Neural cell (in vitro differentiated cells): ENCODE results near the gene SPRYD4. TPM values are rescaled to one million over a fixed set of nuclear protein-coding genes. Genes with fewer than 3 reads are reported as not detected.

Experiments
- H2AFZ ChIP-seq: fragments of 200-600, 300-800 bp; sonication (generic), shearing (Covaris generic); 2 replicates; pipeline ENCODE4 v1.6.0; 2014; ENCODE audit warnings: low read depth, mild to moderate bottlenecking, antibody characterized with exemption, low read length, moderate library complexity
- H3F3A ChIP-seq: fragments of 200-600 bp; shearing (Covaris generic); 2 replicates; pipeline ENCODE4 v1.6.1; 2016; ENCODE audit warnings: mild to moderate bottlenecking, moderate library complexity, mixed read lengths, antibody characterized with exemption, low read length; ENCODE audit not compliant: insufficient read depth, poor library complexity, severe bottlenecking
- H3K27ac ChIP-seq: fragments of 200-600, 300-800 bp; sonication (generic), shearing (Covaris generic); 2 replicates; pipeline ENCODE4 v1.5.1; 2014; ENCODE audit warnings: mild to moderate bottlenecking, low read length, moderate library complexity
- H3K27me3 ChIP-seq: fragments of 300-800, 200-600 bp; sonication (generic), shearing (Covaris generic); 2 replicates; pipeline ENCODE4 v1.6.0; 2014; ENCODE audit warnings: mild to moderate bottlenecking, low read depth, low read length, moderate library complexity; ENCODE audit not compliant: insufficient read depth
- H3K36me3 ChIP-seq: fragments of 300-800, 200-600 bp; sonication (generic), shearing (Covaris generic); 2 replicates; pipeline ENCODE4 v1.5.1; 2014; ENCODE audit warnings: mild to moderate bottlenecking, antibody characterized with exemption, low read length, moderate library complexity; ENCODE audit not compliant: insufficient read depth
- H3K4me2 ChIP-seq: fragments of 300-800, 200-600 bp; sonication (generic), shearing (Covaris generic); 2 replicates; pipeline ENCODE4 v1.6.0; 2014; ENCODE audit warnings: mild to moderate bottlenecking, low read length
- H3K4me3 ChIP-seq: fragments of 300-800, 200-600 bp; sonication (generic), shearing (Covaris generic); 2 replicates; pipeline ENCODE4 v1.5.1; 2014; ENCODE audit warnings: mild to moderate bottlenecking, low read length, moderate library complexity
- H3K79me2 ChIP-seq: fragments of 200-600 bp; shearing (Covaris generic); replicated peaks from 2 replicates; pipeline ENCODE4 v1.6.0; 2014; ENCODE audit warnings: mild to moderate bottlenecking, low read length, moderate library complexity; ENCODE audit not compliant: insufficient read depth
- H3K9ac ChIP-seq: fragments of 300-800, 200-600 bp; sonication (generic), shearing (Covaris generic); 2 replicates; pipeline ENCODE4 v1.6.1; 2016; ENCODE audit warnings: mild to moderate bottlenecking, low read length, mixed read lengths
- H3K9me2 ChIP-seq: fragments of 200-600 bp; shearing (Covaris generic); 2 replicates; pipeline ENCODE4 v1.6.1; 2016; ENCODE audit warnings: mild to moderate bottlenecking, low read length, mixed read lengths; ENCODE audit not compliant: insufficient read depth
- H3K9me3 ChIP-seq: fragments of 200-600, 300-800 bp; sonication (generic), shearing (Covaris generic); 2 replicates; pipeline ENCODE4 v1.6.1; 2016; ENCODE audit warnings: mild to moderate bottlenecking, mixed run types, low read length, moderate library complexity, mixed read lengths
- H4K20me1 ChIP-seq: fragments of 200-600 bp; shearing (Covaris generic); 2 replicates; pipeline ENCODE4 v1.6.1; 2016; ENCODE audit warnings: mild to moderate bottlenecking, mixed run types; ENCODE audit not compliant: insufficient read depth
- CTCF ChIP-seq: fragments of 450-650 bp; IDR thresholded peaks from 2 replicates; pipeline ENCODE4 v1.5.1; 2014; ENCODE audit warnings: antibody characterized with exemption, mild to moderate bottlenecking, moderate library complexity; ENCODE audit not compliant: poor library complexity, severe bottlenecking
- EP300 ChIP-seq: fragments of 450-650 bp; conservative IDR thresholded peaks from 2 replicates; pipeline ENCODE4 v1.6.1; 2014; ENCODE audit warnings: antibody characterized with exemption, mild to moderate bottlenecking, moderate library complexity; ENCODE audit not compliant: poor library complexity, severe bottlenecking
- EZH2 ChIP-seq: fragments of 200-600, 300-800 bp; shearing (Covaris generic), sonication (generic); IDR thresholded peaks from 2 replicates; pipeline ENCODE4 v1.6.1; 2014; ENCODE audit warnings: antibody characterized with exemption, low read length, borderline replicate concordance, mild to moderate bottlenecking; ENCODE audit not compliant: insufficient read depth, poor library complexity, severe bottlenecking
- MXI1 ChIP-seq: fragments of 450-650 bp; conservative IDR thresholded peaks from 2 replicates; pipeline ENCODE4 v1.6.1; 2014; ENCODE audit warnings: antibody characterized with exemption, mild to moderate bottlenecking; ENCODE audit not compliant: poor library complexity, severe bottlenecking
- POLR2AphosphoS5 ChIP-seq: IDR thresholded peaks from 2 replicates; pipeline ENCODE4 v1.6.1; 2012
- RAD21 ChIP-seq: fragments of 450-650 bp; conservative IDR thresholded peaks from 2 replicates; pipeline ENCODE4 v1.6.1; 2014; ENCODE audit warnings: antibody characterized with exemption, mild to moderate bottlenecking, moderate library complexity
- REST ChIP-seq: IDR thresholded peaks from 2 replicates; pipeline ENCODE4 v1.6.1; 2012; ENCODE audit warnings: borderline replicate concordance
- SMC3 ChIP-seq: fragments of 450-650 bp; conservative IDR thresholded peaks from 2 replicates; pipeline ENCODE4 v1.6.1; 2014; ENCODE audit warnings: antibody characterized with exemption, mild to moderate bottlenecking, moderate library complexity; ENCODE audit not compliant: poor library complexity
- TAF1 ChIP-seq: IDR thresholded peaks from 2 replicates; pipeline ENCODE4 v1.6.1; 2012; ENCODE audit warnings: low read depth
- polyA plus RNA-seq: library from polyadenylated mRNA; depleted of rRNA; stranded (reverse); fragments of >200 nt; gene quantifications from 2 replicates; pipeline ENCODE4 v1.2.3, GENCODE V29; 2014

SPRYD4 gene
- polyA plus RNA-seq, 1 donor from 2014 or later, result 1.8 TPM

- no peaks in the 10 kb centered on the region for H4K20me1 ChIP-seq
- H3K9me3 ChIP-seq, result no peaks in the 10 kb centered on the region
- peak overlapping the region; percentile 72 for H3K4me3 ChIP-seq
- H2AFZ ChIP-seq, result peak overlapping the region; percentile 73
- peak overlapping the region; percentile 70 for H3K27ac ChIP-seq
- TF ChIP-seq CTCF (no peak), MXI1 (peak; percentile 3)
- H3K27me3 ChIP-seq, result no peaks in the 10 kb centered on the region
- H3K9me2 ChIP-seq, result no peaks in the 10 kb centered on the region
- H3K9ac ChIP-seq, result peak overlapping the region; percentile 65
- peak overlapping the region; percentile 90 for H3K4me2 ChIP-seq
- H3K36me3 ChIP-seq, result no peaks in the 10 kb centered on the region
- no peaks in the 10 kb centered on the region for H3K79me2 ChIP-seq
- H3F3A ChIP-seq, result no peaks in the 10 kb centered on the region
Measured at GRCh38 chr12:56522411-56523193, 54.2 kb downstream of the SPRYD4 start.

- H3K36me3 ChIP-seq, result no peaks in the 10 kb centered on the region
- no peaks in the 10 kb centered on the region for H3K9me2 ChIP-seq
- no peaks in the 10 kb centered on the region for H3K79me2 ChIP-seq
Measured at GRCh38 chr12:56528846-56529245, 60.5 kb downstream of the SPRYD4 start.

More at GRCh38 chr12:56528846-56529245, 60.5 kb downstream of the SPRYD4 start:
- Histone ChIP-seq H4K20me1 (no peaks in the 10 kb centered on the region), H3K27ac (no peak overlapping the region), H2AFZ (no peak overlapping the region), H3F3A (no peaks in the 10 kb centered on the region), H3K9me3 (no peaks in the 10 kb centered on the region), H3K4me2 (no peak overlapping the region), H3K9ac (no peak overlapping the region), H3K4me3 (no peak overlapping the region), H3K27me3 (no peaks in the 10 kb centered on the region)
- no peak for TF ChIP-seq MXI1
- TF ChIP-seq SMC3, result no peak
- TF ChIP-seq EZH2, result no peak
- no peak for TF ChIP-seq EP300
- no peak for TF ChIP-seq RAD21
- no peak for TF ChIP-seq POLR2AphosphoS5
- no peak for TF ChIP-seq TAF1
- no peak for TF ChIP-seq CTCF
- no peak for TF ChIP-seq REST

Other genes starting within 250 kb of the SPRYD4 start
- 87.9 and 108 TPM in 2 replicates for gene RNF41, start 246.7 kb upstream of the SPRYD4 start, polyA plus RNA-seq
- 54.3 and 79.1 TPM in 2 replicates for gene NABP2, start 244.2 kb upstream of the SPRYD4 start, polyA plus RNA-seq
- 0.33 TPM in 1 of 2 replicates, not detected in the other for gene SLC39A5, start 238.5 kb upstream of the SPRYD4 start, polyA plus RNA-seq
- 7.3 and 8.3 TPM in 2 replicates for gene ANKRD52, start 210.2 kb upstream of the SPRYD4 start, polyA plus RNA-seq
- 56.5 and 62.4 TPM in 2 replicates for gene COQ10A, start 201.6 kb upstream of the SPRYD4 start, polyA plus RNA-seq
- 65.7 and 101 TPM in 2 replicates for gene CS, start 168.2 kb upstream of the SPRYD4 start, polyA plus RNA-seq
- gene CNPY2, start 152.6 kb upstream of the SPRYD4 start, polyA plus RNA-seq, result 169 and 175 TPM in 2 replicates
- 63.0 and 80.1 TPM in 2 replicates for gene PAN2, start 134.6 kb upstream of the SPRYD4 start, polyA plus RNA-seq
- 0.31 TPM in 1 of 2 replicates, not detected in the other for gene IL23A, start 129.7 kb upstream of the SPRYD4 start, polyA plus RNA-seq
- 88.2 and 99.3 TPM in 2 replicates for gene STAT2, start 108.5 kb upstream of the SPRYD4 start, polyA plus RNA-seq
- gene APOF, start 105.7 kb upstream of the SPRYD4 start, polyA plus RNA-seq, result not detected in 2 replicates
- gene TIMELESS, start 19.2 kb upstream of the SPRYD4 start, polyA plus RNA-seq, result 2.5 and 4.4 TPM in 2 replicates
- gene MIP, start 13.9 kb upstream of the SPRYD4 start, polyA plus RNA-seq, result not detected in 2 replicates
- 7.4 and 10.5 TPM in 2 replicates for gene GLS2, start 19.6 kb downstream of the SPRYD4 start, polyA plus RNA-seq
- 2.4 and 3.2 TPM in 2 replicates for gene RBMS2, start 53.2 kb downstream of the SPRYD4 start, polyA plus RNA-seq
- gene BAZ2A, start 161.7 kb downstream of the SPRYD4 start, polyA plus RNA-seq, result 11.6 and 13.8 TPM in 2 replicates
- 559 and 611 TPM in 2 replicates for gene ATP5F1B, start 177.4 kb downstream of the SPRYD4 start, polyA plus RNA-seq
- 104 and 109 TPM in 2 replicates for gene PTGES3, start 219.7 kb downstream of the SPRYD4 start, polyA plus RNA-seq